Ishikawa (cell line): ENCODE measurements around the gene HOXC5.
A peak's percentile ranks its signal among the peaks of the same experiment; 100 is the strongest.

Experiments
- CEBPB ChIP-seq: IDR thresholded peaks from 2 replicates; pipeline ENCODE4 v1.6.1; 2012
- CREB1 ChIP-seq: IDR thresholded peaks from 2 replicates; pipeline ENCODE4 v1.6.1; 2012; ENCODE audit warnings: low read depth
- EGR1 ChIP-seq: IDR thresholded peaks from 2 replicates; pipeline ENCODE4 v1.6.1; 2012
- EP300 ChIP-seq: IDR thresholded peaks from 2 replicates; pipeline ENCODE4 v1.6.1; 2012; ENCODE audit warnings: borderline replicate concordance
- FOXM1 ChIP-seq: IDR thresholded peaks from 2 replicates; pipeline ENCODE4 v1.6.1; 2012; ENCODE audit warnings: low read depth, borderline replicate concordance
- MAX ChIP-seq: IDR thresholded peaks from 2 replicates; pipeline ENCODE4 v1.6.1; 2012
- NFIC ChIP-seq: IDR thresholded peaks from 2 replicates; pipeline ENCODE4 v1.6.1; 2012
- RAD21 ChIP-seq: IDR thresholded peaks from 2 replicates; pipeline ENCODE4 v1.6.1; 2012; ENCODE audit warnings: low read depth
- TAF1 ChIP-seq: IDR thresholded peaks from 2 replicates; pipeline ENCODE4 v1.6.1; 2012; ENCODE audit warnings: low read depth, mild to moderate bottlenecking
- TCF12 ChIP-seq: IDR thresholded peaks from 2 replicates; pipeline ENCODE4 v1.6.1; 2012; ENCODE audit warnings: low read depth
- YY1 ChIP-seq: IDR thresholded peaks from 2 replicates; pipeline ENCODE4 v1.6.1; 2012; ENCODE audit warnings: low read depth
- ZBTB7A ChIP-seq: IDR thresholded peaks from 2 replicates; pipeline ENCODE4 v1.6.1; 2012; ENCODE audit warnings: low read depth
- TF ChIP-seq, protein P1 (sequence below): IDR thresholded peaks from 2 replicates; pipeline ENCODE4 v1.6.1; 2012; ENCODE audit warnings: low read depth, mild to moderate bottlenecking
- TF ChIP-seq, protein P2 (sequence below): IDR thresholded peaks from 2 replicates; pipeline ENCODE4 v1.6.1; 2012

- no peak for TF ChIP-seq CEBPB
- TF ChIP-seq, protein P1, sequence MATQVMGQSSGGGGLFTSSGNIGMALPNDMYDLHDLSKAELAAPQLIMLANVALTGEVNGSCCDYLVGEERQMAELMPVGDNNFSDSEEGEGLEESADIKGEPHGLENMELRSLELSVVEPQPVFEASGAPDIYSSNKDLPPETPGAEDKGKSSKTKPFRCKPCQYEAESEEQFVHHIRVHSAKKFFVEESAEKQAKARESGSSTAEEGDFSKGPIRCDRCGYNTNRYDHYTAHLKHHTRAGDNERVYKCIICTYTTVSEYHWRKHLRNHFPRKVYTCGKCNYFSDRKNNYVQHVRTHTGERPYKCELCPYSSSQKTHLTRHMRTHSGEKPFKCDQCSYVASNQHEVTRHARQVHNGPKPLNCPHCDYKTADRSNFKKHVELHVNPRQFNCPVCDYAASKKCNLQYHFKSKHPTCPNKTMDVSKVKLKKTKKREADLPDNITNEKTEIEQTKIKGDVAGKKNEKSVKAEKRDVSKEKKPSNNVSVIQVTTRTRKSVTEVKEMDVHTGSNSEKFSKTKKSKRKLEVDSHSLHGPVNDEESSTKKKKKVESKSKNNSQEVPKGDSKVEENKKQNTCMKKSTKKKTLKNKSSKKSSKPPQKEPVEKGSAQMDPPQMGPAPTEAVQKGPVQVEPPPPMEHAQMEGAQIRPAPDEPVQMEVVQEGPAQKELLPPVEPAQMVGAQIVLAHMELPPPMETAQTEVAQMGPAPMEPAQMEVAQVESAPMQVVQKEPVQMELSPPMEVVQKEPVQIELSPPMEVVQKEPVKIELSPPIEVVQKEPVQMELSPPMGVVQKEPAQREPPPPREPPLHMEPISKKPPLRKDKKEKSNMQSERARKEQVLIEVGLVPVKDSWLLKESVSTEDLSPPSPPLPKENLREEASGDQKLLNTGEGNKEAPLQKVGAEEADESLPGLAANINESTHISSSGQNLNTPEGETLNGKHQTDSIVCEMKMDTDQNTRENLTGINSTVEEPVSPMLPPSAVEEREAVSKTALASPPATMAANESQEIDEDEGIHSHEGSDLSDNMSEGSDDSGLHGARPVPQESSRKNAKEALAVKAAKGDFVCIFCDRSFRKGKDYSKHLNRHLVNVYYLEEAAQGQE = no peak
- TF ChIP-seq MAX = no peak
- TF ChIP-seq YY1 = no peak
- no peak for TF ChIP-seq TCF12
- TF ChIP-seq FOXM1 = no peak
- TF ChIP-seq CREB1 = no peak
- TF ChIP-seq EP300 = no peak
- TF ChIP-seq EGR1 = no peak
- TF ChIP-seq, protein P2, sequence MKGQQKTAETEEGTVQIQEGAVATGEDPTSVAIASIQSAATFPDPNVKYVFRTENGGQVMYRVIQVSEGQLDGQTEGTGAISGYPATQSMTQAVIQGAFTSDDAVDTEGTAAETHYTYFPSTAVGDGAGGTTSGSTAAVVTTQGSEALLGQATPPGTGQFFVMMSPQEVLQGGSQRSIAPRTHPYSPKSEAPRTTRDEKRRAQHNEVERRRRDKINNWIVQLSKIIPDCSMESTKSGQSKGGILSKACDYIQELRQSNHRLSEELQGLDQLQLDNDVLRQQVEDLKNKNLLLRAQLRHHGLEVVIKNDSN = no peak
- no peak for TF ChIP-seq NFIC
- peak; percentile 56 for TF ChIP-seq RAD21
- no peak for TF ChIP-seq TAF1
- no peak for TF ChIP-seq ZBTB7A
Measured at GRCh38 chr12:53989227-53990113, 43.4 kb upstream of the HOXC5 start.
